OCI-LY3 (cell line): Measurements from ENCODE around the gene AQR.

Experiments
- CTCF ChIP-seq: fragments of 200-600, 300-600 bp; sonication (generic); IDR thresholded peaks from 2 replicates; pipeline ENCODE4 v1.5.1; 2014; ENCODE audit warnings: antibody characterized with exemption, low read length, low read depth
- EZH2phosphoT487 ChIP-seq: fragments of 200-600 bp; shearing (Covaris generic); IDR thresholded peaks from 2 replicates; pipeline ENCODE4 v1.6.1; 2018; ENCODE audit warnings: antibody characterized with exemption, mixed run types, low read depth

DNA sequence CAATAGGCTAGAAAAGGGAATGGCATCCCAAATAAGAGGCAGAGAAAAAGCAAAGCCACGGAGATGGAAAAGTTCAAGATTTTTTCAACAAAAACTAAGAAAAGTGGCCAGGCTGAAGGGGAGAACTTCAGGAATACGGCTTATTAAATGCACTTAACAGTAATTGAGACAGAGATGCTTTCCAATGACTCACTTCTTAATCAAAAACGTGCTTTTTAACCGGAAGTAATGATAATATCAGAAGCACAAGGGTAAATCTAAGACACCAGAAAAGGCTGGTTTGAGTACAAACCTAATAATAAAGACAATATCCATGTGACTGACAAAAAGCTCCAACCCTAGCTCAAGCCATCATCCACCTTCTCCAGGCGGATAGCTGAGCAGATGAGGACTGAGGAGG is 149.4 kb downstream of the AQR start:
- TF ChIP-seq CTCF (no peak), EZH2phosphoT487 (no peak)
